ENCODE results near the gene DOCK8. TPM values are rescaled to one million over a fixed set of nuclear protein-coding genes. Genes with fewer than 3 reads are reported as not detected.

DOCK8 gene
- total RNA-seq, 1 donor from 2014 or later, result 8.9 TPM

GRCh38 chr9:472479-473075 lies 257.9 kb downstream of the DOCK8 start:
- Histone ChIP-seq H3K36me3 (no peaks in the 10 kb centered on the region), H3K4me3 (no peak overlapping the region), H3K27ac (no peak overlapping the region), H3K4me1 (peaks cover 3 to 8% of the 10 kb centered on the region in 2 donors), H3K27me3 (no peaks in the 10 kb centered on the region), H3K9me3 (no peaks in the 10 kb centered on the region)
- TF ChIP-seq CTCF (IDR thresholded peaks at IDR 0.05), result no peak
- no peak for DNase-seq (ENCODE audit: low spot score in 2 of 2)
- intact Hi-C loops (cut with DNase I), result loop anchor here (5.0 kb wide), 1 partner anchor 75 kb away; no protein-coding TSS in a partner anchor

- Histone ChIP-seq H3K9me3 (no peaks in the 10 kb centered on the region), H3K27ac (no peak overlapping the region), H3K4me3 (no peak overlapping the region), H3K4me1 (no peaks in the 10 kb centered on the region), H3K27me3 (no peaks in the 10 kb centered on the region), H3K36me3 (no peaks in the 10 kb centered on the region)
- intact Hi-C loops (cut with DNase I), result no loop called here
- TF ChIP-seq CTCF (IDR thresholded peaks at IDR 0.05), result no peak
- DNase-seq (ENCODE audit: low spot score in 2 of 2), result no peak
These were observed 262.5 kb downstream of the DOCK8 start for GRCh38 chr9:477193-477592.

GRCh38 chr9:479304-479970 lies 264.8 kb downstream of the DOCK8 start:
- H3K4me3 ChIP-seq, result no peak overlapping the region

GRCh38 chr9:479971-480350 lies 265.3 kb downstream of the DOCK8 start:
- no peak for TF ChIP-seq CTCF (IDR thresholded peaks at IDR 0.05)
- Histone ChIP-seq H3K4me1 (no peaks in the 10 kb centered on the region), H3K4me3 (no peak overlapping the region), H3K27ac (no peak overlapping the region), H3K27me3 (no peaks in the 10 kb centered on the region), H3K9me3 (no peaks in the 10 kb centered on the region), H3K36me3 (no peaks in the 10 kb centered on the region)
- no peak for DNase-seq (ENCODE audit: low spot score in 2 of 2)
- intact Hi-C loops (cut with DNase I), result no loop called here

More at GRCh38 chr9:479304-479970, 264.8 kb downstream of the DOCK8 start:
- no peak for DNase-seq (ENCODE audit: low spot score in 2 of 2)
- no peaks in the 10 kb centered on the region for H3K4me1 ChIP-seq
- H3K27me3 ChIP-seq, result no peaks in the 10 kb centered on the region
- no peaks in the 10 kb centered on the region for H3K36me3 ChIP-seq
- H3K9me3 ChIP-seq, result no peaks in the 10 kb centered on the region
- TF ChIP-seq CTCF (IDR thresholded peaks at IDR 0.05), result no peak
- no peak overlapping the region for H3K27ac ChIP-seq
- intact Hi-C loops (cut with DNase I), result no loop called here

- Histone ChIP-seq H3K36me3 (no peaks in the 10 kb centered on the region), H3K9me3 (no peaks in the 10 kb centered on the region), H3K4me3 (no peak overlapping the region), H3K27me3 (no peaks in the 10 kb centered on the region), H3K4me1 (no peaks in the 10 kb centered on the region), H3K27ac (no peak overlapping the region)
- intact Hi-C loops (cut with DNase I), result no loop called here
- no peak for TF ChIP-seq CTCF (IDR thresholded peaks at IDR 0.05)
- DNase-seq (ENCODE audit: low spot score in 2 of 2), result no peak
These were observed 268.1 kb downstream of the DOCK8 start for GRCh38 chr9:482739-483138.

Measured in ascending aorta (tissue), 2 donors.